Measurements from ENCODE around the gene CHD5.

CHD5 gene

DNA sequence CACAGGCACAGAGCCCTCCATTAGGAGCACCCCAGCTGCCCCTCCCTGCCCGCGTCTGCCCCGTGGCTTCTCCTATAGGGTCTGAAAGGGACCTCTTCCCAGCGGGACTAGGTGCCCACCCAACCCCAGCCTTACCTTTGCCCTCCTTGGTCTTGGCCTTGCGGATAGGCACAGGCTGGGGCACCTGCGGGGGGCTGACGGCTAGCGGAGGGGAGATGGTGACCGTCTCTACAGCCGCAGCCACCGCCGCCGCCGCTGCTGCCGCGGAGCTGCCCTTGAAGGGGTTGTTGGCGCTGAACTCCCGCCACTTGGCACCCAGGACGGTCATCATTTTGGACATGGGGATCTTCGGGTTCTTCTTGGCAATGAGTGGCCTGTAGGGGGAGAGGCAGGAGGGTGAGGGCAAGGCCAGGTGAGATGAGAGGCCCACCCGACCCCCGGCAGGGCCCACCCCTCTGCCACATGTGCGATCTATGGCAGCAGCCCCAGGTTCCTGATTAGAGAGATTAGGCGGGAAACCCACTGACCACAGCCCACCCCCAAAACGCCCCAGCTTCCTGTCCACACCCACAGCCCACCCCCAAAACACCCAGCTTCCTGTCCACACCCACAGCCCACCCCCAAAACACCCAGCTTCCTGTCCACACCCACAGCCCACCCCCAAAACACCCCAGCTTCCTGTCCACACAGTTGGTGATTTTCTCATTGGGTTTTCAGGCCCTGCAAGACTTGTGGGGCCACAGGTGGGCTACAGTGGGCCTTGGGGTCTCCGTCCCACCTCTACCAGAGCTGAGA is 25.4 kb downstream of the CHD5 start:
- TF ChIP-seq, protein P1, sequence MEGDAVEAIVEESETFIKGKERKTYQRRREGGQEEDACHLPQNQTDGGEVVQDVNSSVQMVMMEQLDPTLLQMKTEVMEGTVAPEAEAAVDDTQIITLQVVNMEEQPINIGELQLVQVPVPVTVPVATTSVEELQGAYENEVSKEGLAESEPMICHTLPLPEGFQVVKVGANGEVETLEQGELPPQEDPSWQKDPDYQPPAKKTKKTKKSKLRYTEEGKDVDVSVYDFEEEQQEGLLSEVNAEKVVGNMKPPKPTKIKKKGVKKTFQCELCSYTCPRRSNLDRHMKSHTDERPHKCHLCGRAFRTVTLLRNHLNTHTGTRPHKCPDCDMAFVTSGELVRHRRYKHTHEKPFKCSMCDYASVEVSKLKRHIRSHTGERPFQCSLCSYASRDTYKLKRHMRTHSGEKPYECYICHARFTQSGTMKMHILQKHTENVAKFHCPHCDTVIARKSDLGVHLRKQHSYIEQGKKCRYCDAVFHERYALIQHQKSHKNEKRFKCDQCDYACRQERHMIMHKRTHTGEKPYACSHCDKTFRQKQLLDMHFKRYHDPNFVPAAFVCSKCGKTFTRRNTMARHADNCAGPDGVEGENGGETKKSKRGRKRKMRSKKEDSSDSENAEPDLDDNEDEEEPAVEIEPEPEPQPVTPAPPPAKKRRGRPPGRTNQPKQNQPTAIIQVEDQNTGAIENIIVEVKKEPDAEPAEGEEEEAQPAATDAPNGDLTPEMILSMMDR (IDR thresholded peaks at IDR 0.05; ENCODE audit: low read length, missing control alignments): no peak
- H3K4me3 ChIP-seq (replicated peaks; ENCODE audit: low read depth, low read length): no peak overlapping the region
- no peak for DNase-seq (ENCODE audit: low read depth)

DNA sequence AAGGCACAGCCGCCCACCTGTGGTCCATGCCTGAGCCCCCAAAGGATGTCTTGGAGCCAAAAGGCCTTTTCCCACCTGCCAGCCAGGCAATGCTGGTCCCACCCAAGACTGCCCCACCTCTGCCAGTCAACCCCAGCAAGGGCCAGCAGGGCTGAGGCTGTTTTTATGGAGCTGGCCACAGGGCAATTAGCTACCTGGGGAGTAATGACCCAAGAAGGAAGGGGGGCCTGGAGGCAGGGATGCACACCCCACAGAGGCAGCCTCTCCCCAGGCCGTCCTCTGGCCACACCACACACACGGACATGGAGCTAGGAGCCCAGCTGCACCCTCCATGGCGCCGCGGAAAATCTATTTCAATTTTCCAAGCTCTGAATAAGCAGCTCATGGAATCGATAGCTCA is 27.2 kb downstream of the CHD5 start:
- no peak for DNase-seq (ENCODE audit: low read depth)
- TF ChIP-seq, protein P1 (IDR thresholded peaks at IDR 0.05; ENCODE audit: low read length, missing control alignments): no peak
- H3K4me3 ChIP-seq (replicated peaks; ENCODE audit: low read depth, low read length): no peak overlapping the region

DNA sequence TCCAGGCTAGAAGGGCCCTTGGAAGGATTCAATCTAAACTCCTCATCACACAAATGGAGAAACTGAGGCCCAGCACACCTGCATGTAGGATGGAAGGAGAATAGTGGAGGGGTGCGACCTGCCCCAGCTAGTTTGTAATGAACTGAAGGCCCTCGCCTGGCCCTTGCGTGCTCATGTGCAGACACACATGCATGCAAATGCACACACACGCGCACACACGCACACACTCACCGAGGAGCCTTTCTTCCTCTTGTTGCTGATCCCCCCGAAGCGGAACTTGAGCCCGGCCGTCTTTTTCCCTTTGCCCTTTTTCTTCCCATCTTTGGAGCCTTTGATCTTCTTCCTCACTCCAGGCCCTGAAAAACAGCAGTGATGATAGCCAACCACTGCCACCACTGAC is 27.9 kb downstream of the CHD5 start:
- no peak overlapping the region for H3K4me3 ChIP-seq (replicated peaks; ENCODE audit: low read depth, low read length)
- TF ChIP-seq, protein P1 (IDR thresholded peaks at IDR 0.05; ENCODE audit: low read length, missing control alignments): no peak
- DNase-seq (ENCODE audit: low read depth): no peak

DNA sequence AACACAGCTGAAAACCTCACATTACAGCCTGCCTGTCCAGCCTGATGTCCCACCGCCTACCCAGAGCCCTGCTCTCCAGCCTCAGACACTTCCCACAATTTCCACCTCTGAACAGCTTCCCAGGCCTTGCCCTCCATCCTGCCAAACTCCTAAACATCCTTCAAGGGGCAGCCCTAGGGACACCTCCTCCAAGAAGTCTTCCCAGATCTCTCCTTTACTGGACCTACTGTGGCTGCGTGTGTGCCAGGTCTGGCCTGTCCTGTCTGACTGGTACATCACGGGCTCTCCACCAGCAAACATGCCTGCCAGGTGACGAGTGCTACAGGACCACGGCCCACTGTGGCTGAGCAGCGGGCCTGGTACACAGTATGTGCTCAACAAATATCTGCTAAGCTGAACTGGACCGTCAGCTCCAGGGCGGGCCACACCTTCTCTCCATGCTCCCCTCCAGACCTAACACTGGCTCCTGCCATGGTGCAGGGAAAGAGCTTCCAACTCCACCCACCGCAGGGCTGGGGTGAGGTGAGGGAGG is 28.8 kb downstream of the CHD5 start:
- no peak for DNase-seq (ENCODE audit: low read depth)
- TF ChIP-seq, protein P1 (IDR thresholded peaks at IDR 0.05; ENCODE audit: low read length, missing control alignments): no peak

DNA sequence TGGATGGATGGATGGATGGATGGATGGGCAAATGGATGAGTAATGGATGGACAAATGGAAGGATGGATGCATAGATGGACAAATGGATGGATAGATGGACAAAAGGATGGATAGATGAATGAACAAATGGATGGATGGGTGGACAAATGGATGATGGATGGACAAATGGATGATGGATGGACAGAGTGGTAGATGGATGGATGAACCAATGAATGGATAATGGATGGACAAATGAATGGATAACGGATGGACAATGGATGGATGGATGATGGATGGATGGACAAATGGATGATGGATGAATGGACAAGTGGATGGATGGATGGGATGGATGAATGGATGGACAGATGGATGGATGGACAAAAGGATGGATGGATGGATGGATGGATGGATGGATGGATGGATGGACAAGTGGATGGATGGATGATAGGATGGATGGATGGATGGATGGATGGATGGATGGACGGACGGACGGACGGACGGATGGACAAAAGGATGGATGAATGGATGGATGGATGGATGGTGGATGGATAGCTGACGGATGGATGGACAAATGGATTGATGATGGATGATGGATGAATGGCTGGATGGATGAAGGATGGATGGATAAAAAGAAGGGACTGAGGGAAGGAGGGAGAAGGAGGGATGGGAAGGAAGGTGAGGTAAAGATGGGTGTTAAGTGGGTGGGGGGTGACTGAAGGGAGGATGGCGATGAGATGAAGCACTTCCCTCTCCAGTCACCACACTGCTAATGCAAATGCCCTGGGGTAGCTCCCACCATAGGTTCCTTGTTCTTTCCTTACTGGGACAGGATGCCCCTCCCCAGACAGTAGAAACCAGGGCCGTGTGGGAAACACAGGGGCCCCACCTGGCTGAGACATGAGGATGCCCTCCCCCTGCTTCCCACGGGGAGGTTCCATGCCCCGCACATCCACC is 29.8 kb downstream of the CHD5 start:
- DNase-seq (ENCODE audit: low read depth): no peak
- TF ChIP-seq, protein P1 (IDR thresholded peaks at IDR 0.05; ENCODE audit: low read length, missing control alignments): no peak
- no peak overlapping the region for H3K4me3 ChIP-seq (replicated peaks; ENCODE audit: low read depth, low read length)

More for the DNA sequence above, 28.8 kb downstream of the CHD5 start:
- no peak overlapping the region for H3K4me3 ChIP-seq (replicated peaks; ENCODE audit: low read depth, low read length)

DNA sequence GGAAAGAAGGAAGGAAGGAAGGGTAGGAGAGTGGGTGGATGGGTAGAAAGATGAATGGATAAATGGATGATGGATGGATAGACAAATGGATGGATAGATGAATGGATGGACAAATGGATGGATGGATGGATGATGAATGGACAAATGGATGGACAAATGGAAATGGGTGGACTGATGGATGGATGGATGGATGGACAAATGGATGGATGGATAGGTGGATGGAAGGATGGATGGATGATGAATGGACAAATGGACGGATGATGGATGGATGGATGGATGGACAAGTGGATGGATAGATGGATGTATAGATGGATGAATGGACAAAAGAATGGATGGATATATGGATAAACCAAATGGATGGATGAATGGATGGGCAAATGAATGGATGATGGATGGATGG is 30.5 kb downstream of the CHD5 start:
- H3K4me3 ChIP-seq (replicated peaks; ENCODE audit: low read depth, low read length): no peak overlapping the region

More for the DNA sequence above, 30.5 kb downstream of the CHD5 start:
- TF ChIP-seq, protein P1 (IDR thresholded peaks at IDR 0.05; ENCODE audit: low read length, missing control alignments): no peak
- no peak for DNase-seq (ENCODE audit: low read depth)

Measured in fibroblast of pulmonary artery (primary cell).